K562 (cell line): ENCODE results near the gene MMP23B. TPM values are rescaled to one million over a fixed set of nuclear protein-coding genes. Genes with fewer than 3 reads are reported as not detected.
A peak's percentile ranks its signal among the peaks of the same experiment; 100 is the strongest.

Experiments
- ATAC-seq: fragments of 200-7000 bp; cut with Tn5 transposase; 3 replicates; pipeline ENCODE4 v1.9.1; 2020; ENCODE audit warnings: moderate library complexity
- BruUV-seq: library from RNA; stranded (reverse); fragments of 400-500 nt; replicated peaks from 2 replicates; lab custom pipeline; 2021; lab: Mats Ljungman, UMichigan
- CTCF ChIA-PET: fragments of 300-600 bp; formaldehyde crosslinking; extraction: SDS; loops from one replicate; lab custom pipeline; 2021; ENCODE audit warnings: low intra/inter-chr PET ratio; lab: Yijun Ruan, JAX
- POLR2A ChIA-PET: fragments of 300-600, 350-650 bp; sonication (Branson Sonifier 250); formaldehyde crosslinking; extraction: SDS; loops from one replicate; lab custom pipeline; 2021; ENCODE audit warnings: antibody characterized with exemption, inconsistent platforms; lab: Yijun Ruan, JAX
- DNase-seq, 4 experiments: peaks; one replicate each; pipeline versions ENCODE4 v3.0.0 to v3.0.0-alpha.2; 2011 to 2018; ENCODE audit warnings: low spot score in 3 of 4, mixed read lengths in 3 of 4; ENCODE audit errors: extremely low read depth in 1 of 4
- FAIRE-seq: peaks from 2 replicates; lab custom pipeline; 2011; peaks lifted over from hg19 to GRCh38; lab: Jason Lieb, UNC
- H2AFZ ChIP-seq: 2 replicates; pipeline ENCODE4 v1.6.0; 2011; ENCODE audit warnings: low read depth, low read length, control low read depth, inconsistent platforms
- H3K27ac ChIP-seq: fragments of 200-600 bp; 3 replicates; pipeline ENCODE4 v1.8.0; 2011; ENCODE audit warnings: low read depth, mild to moderate bottlenecking, control low read depth, inconsistent platforms, low read length, moderate library complexity, mixed read lengths; ENCODE audit errors: extremely low read depth
- H3K27me3 ChIP-seq, 2 experiments: fragments of 300-600 bp in 1 of 2; 2 replicates in 1 of 2; 3 replicates in 1 of 2; pipeline versions ENCODE4 v1.6.0 to v1.8.0; 2011; ENCODE audit warnings: inconsistent platforms in 2 of 2, low read length in 2 of 2, mild to moderate bottlenecking in 1 of 2, mixed read lengths in 1 of 2, moderate library complexity in 1 of 2; ENCODE audit not compliant: control insufficient read depth in 2 of 2, insufficient read depth in 2 of 2
- H3K36me3 ChIP-seq: fragments of 300-600 bp; 3 replicates; pipeline ENCODE4 v1.8.0; 2011; ENCODE audit warnings: mild to moderate bottlenecking, low read length, inconsistent platforms; ENCODE audit not compliant: control insufficient read depth, insufficient read depth
- H3K4me1 ChIP-seq, 2 experiments: fragments of 200-600 bp in 1 of 2; replicated peaks in 1 of 2; 2 replicates in 1 of 2; 3 replicates in 1 of 2; pipeline versions ENCODE4 v1.5.1 to v1.8.0; 2011; ENCODE audit warnings: inconsistent platforms in 2 of 2, low read length in 2 of 2, mild to moderate bottlenecking in 1 of 2, mixed read lengths in 1 of 2, moderate library complexity in 1 of 2; ENCODE audit not compliant: control insufficient read depth in 2 of 2, insufficient read depth in 2 of 2
- H3K4me2 ChIP-seq: 2 replicates; pipeline ENCODE4 v1.6.1; 2011; ENCODE audit warnings: low read length, control low read depth, inconsistent platforms, mixed read lengths; ENCODE audit not compliant: insufficient read depth
- H3K4me3 ChIP-seq: fragments of 200-600 bp; sonication (generic), shearing (Covaris generic); 2 replicates; pipeline ENCODE4 v1.5.1; 2016; ENCODE audit warnings: control low read depth, inconsistent platforms
- H3K79me2 ChIP-seq: fragments of 200-600 bp; 3 replicates; pipeline ENCODE4 v1.8.0; 2011; ENCODE audit warnings: low read length, inconsistent platforms; ENCODE audit not compliant: control insufficient read depth, insufficient read depth
- H3K9ac ChIP-seq, 2 experiments: 2 replicates each; pipeline versions ENCODE4 v1.6.0 to v1.6.1; 2011; ENCODE audit warnings: low read depth in 2 of 2, low read length in 2 of 2, control low read depth in 1 of 2, inconsistent platforms in 1 of 2, mild to moderate bottlenecking in 1 of 2, mixed read lengths in 1 of 2; ENCODE audit not compliant: insufficient read depth in 1 of 2
- H3K9me1 ChIP-seq: one replicate; pipeline ENCODE4 v1.6.0; 2011; ENCODE audit warnings: inconsistent platforms, mild to moderate bottlenecking, low read length, moderate library complexity; ENCODE audit not compliant: control insufficient read depth, insufficient read depth
- H3K9me3 ChIP-seq: replicated peaks from 2 replicates; pipeline ENCODE4 v1.5.1; 2011; ENCODE audit warnings: low read depth, low read length, inconsistent platforms; ENCODE audit not compliant: control insufficient read depth, insufficient read depth
- H4K20me1 ChIP-seq: replicated peaks from 2 replicates; pipeline ENCODE4 v1.6.1; 2011; ENCODE audit warnings: low read length, inconsistent platforms, mixed read lengths; ENCODE audit not compliant: control insufficient read depth, insufficient read depth
- CC2D1A ChIP-seq: fragments of 450-650 bp; IDR thresholded peaks from 2 replicates; pipeline ENCODE4 v1.6.1; 2017; ENCODE audit warnings: mild to moderate bottlenecking
- CLOCK ChIP-seq: fragments of 250-450 bp; sonication (Bioruptor Pico); IDR thresholded peaks from 2 replicates; pipeline ENCODE4 v1.4.0; 2020; ENCODE audit warnings: mild to moderate bottlenecking, moderate library complexity, borderline replicate concordance
- FOS ChIP-seq: IDR thresholded peaks from 3 replicates; pipeline ENCODE4 v1.6.1; 2011; ENCODE audit not compliant: insufficient read length; ENCODE audit errors: extremely low read depth
- HMG20B ChIP-seq: fragments of 250-450 bp; sonication (Bioruptor Pico); IDR thresholded peaks from 2 replicates; pipeline ENCODE4 v1.5.0; 2021; ENCODE audit warnings: mild to moderate bottlenecking
- IRF9 ChIP-seq: fragments of 450-650 bp; IDR thresholded peaks from 2 replicates; pipeline ENCODE4 v1.6.1; 2016; ENCODE audit warnings: missing biosample characterization, missing genetic modification characterization
- NONO ChIP-seq, 2 experiments: fragments of 200-400 bp in 1 of 2; fragments of 450-650 bp in 1 of 2; formaldehyde crosslinking in 1 of 2; IDR thresholded peaks; 2 replicates each; pipeline ENCODE4 v1.6.1; 2017; ENCODE audit warnings: low read depth in 2 of 2, mild to moderate bottlenecking in 2 of 2, moderate library complexity in 2 of 2, low read length in 1 of 2
- SAFB2 ChIP-seq: fragments of 200-400 bp; formaldehyde crosslinking; IDR thresholded peaks from 2 replicates; pipeline ENCODE4 v1.6.1; 2018; ENCODE audit warnings: borderline replicate concordance, low read length, low read depth, moderate library complexity; ENCODE audit not compliant: severe bottlenecking
- WGBS: fragments of 100-300 bp; shearing (Covaris generic); methylation state at CpG from one replicate; pipeline ENCODE4 v1.1.6; 2016; ENCODE audit warnings: low coverage, mixed read lengths; ENCODE audit not compliant: insufficient coverage; ENCODE audit errors: missing lambda C conversion rate; 5-methylcytosine and 5-hydroxymethylcytosine counted together
- in situ Hi-C: fragments of 300-500 bp; cut with MboI; formaldehyde crosslinking; loops from 4 replicates; pipeline ENCODE4 v1.15.0; 2018; ENCODE audit warnings: inconsistent platforms, mixed read lengths
- intact Hi-C: fragments of 100-400 bp; cut with micrococcal nuclease; formaldehyde crosslinking; loops from 2 replicates; pipeline ENCODE4 v1.14.2; 2022
- polyA plus RNA-seq, 8 experiments: library from polyadenylated mRNA; depleted of rRNA in 4 of 8; stranded (reverse) in 5 of 8; unstranded in 3 of 8; fragments of >200 nt; fragmentation: Nextera tagmentation in 2 of 8; fragmentation: Illumina TruSeq in 1 of 8; extraction: Ambion mirVana in 2 of 8; extraction: Trizol in 1 of 8; gene quantifications; 2 replicates each; pipeline versions ENCODE4 v1.2.1 to v1.2.3, GENCODE V29; 2011 to 2014; ENCODE audit warnings: inconsistent platforms in 1 of 8, missing spikeins in 1 of 8
- total RNA-seq, 7 experiments: library from RNA; depleted of rRNA in 6 of 7; stranded (reverse); fragments of >200 nt in 6 of 7; fragmentation: Illumina TruSeq in 2 of 7; extraction: Trizol in 2 of 7; gene quantifications; 2 replicates each; pipeline versions ENCODE4 v1.2.1 to v1.2.3, GENCODE V29; 2011 to 2021; ENCODE audit warnings: low replicate concordance in 1 of 7
- TF ChIP-seq, protein P1 (sequence below), 2 experiments: fragments of 450-650 bp; IDR thresholded peaks; 2 replicates each; pipeline ENCODE4 v1.6.1; 2016; ENCODE audit warnings: mild to moderate bottlenecking in 2 of 2, borderline replicate concordance in 1 of 2, low read depth in 1 of 2, moderate library complexity in 1 of 2

Gene MMP23B
- total and polyA plus RNA-seq, 9 of the 15 experiments (the other 6 are each of a cell fraction or from before 2014, with no cell fraction given) = 0.28 to 1.2 (median 0.41) TPM; not detected in 5

- no peak overlapping the region for H3K4me2 ChIP-seq
- peak overlapping the region; percentile 44; the same call in 1 of the 2 replicates for H2AFZ ChIP-seq
- no peak overlapping the region for H3K27ac ChIP-seq
- no peaks in the 10 kb centered on the region; the same call in 1 of the 2 replicates for H4K20me1 ChIP-seq
- whole genome bisulfite sequencing = 47% methylated on average over 20 of the region's 24 CpGs
- H3K27me3 ChIP-seq = no peaks in the 10 kb centered on the region
- no peaks in the 10 kb centered on the region for H3K79me2 ChIP-seq
- DNase-seq (no peak), FAIRE-seq (no peak), ATAC-seq (peak; percentile 9; the same call in 2 of the 3 replicates)
- no peaks in the 10 kb centered on the region for H3K9me1 ChIP-seq
- intact Hi-C loops = no loop called here
- H3K4me1 ChIP-seq = peaks cover 11 to 39% of the 10 kb centered on the region in 2 experiments; a peak in 4 of 5 replicates
- POLR2A ChIA-PET = interaction anchor here (0.7 kb wide), 1 partner anchor 442 kb away, joined by 3 read pairs; no protein-coding TSS in a partner anchor
- no peaks in the 10 kb centered on the region for H3K36me3 ChIP-seq
- in situ Hi-C loops = no loop called here
- CTCF ChIA-PET = no interaction called here
- BruUV-seq = no TSS peak
- H3K9ac ChIP-seq = peak overlapping the region in 1 of 2 experiments; percentile 76; a peak in 2 of 4 replicates
- peaks cover 2% of the 10 kb centered on the region; the same call in 1 of the 2 replicates for H3K9me3 ChIP-seq
- H3K4me3 ChIP-seq = no peak overlapping the region
- TF ChIP-seq IRF9 (tag) (no peak), CC2D1A (no peak), SAFB2 (no peak), CLOCK (no peak), FOS (no peak), HMG20B (CRISPR knock-in tag) (no peak), NONO (IDR thresholded peaks at IDR 0.05; ENCODE audit: low read depth in 2 of 2, low read length in 1 of 2) (no peak)
- TF ChIP-seq, protein P1, sequence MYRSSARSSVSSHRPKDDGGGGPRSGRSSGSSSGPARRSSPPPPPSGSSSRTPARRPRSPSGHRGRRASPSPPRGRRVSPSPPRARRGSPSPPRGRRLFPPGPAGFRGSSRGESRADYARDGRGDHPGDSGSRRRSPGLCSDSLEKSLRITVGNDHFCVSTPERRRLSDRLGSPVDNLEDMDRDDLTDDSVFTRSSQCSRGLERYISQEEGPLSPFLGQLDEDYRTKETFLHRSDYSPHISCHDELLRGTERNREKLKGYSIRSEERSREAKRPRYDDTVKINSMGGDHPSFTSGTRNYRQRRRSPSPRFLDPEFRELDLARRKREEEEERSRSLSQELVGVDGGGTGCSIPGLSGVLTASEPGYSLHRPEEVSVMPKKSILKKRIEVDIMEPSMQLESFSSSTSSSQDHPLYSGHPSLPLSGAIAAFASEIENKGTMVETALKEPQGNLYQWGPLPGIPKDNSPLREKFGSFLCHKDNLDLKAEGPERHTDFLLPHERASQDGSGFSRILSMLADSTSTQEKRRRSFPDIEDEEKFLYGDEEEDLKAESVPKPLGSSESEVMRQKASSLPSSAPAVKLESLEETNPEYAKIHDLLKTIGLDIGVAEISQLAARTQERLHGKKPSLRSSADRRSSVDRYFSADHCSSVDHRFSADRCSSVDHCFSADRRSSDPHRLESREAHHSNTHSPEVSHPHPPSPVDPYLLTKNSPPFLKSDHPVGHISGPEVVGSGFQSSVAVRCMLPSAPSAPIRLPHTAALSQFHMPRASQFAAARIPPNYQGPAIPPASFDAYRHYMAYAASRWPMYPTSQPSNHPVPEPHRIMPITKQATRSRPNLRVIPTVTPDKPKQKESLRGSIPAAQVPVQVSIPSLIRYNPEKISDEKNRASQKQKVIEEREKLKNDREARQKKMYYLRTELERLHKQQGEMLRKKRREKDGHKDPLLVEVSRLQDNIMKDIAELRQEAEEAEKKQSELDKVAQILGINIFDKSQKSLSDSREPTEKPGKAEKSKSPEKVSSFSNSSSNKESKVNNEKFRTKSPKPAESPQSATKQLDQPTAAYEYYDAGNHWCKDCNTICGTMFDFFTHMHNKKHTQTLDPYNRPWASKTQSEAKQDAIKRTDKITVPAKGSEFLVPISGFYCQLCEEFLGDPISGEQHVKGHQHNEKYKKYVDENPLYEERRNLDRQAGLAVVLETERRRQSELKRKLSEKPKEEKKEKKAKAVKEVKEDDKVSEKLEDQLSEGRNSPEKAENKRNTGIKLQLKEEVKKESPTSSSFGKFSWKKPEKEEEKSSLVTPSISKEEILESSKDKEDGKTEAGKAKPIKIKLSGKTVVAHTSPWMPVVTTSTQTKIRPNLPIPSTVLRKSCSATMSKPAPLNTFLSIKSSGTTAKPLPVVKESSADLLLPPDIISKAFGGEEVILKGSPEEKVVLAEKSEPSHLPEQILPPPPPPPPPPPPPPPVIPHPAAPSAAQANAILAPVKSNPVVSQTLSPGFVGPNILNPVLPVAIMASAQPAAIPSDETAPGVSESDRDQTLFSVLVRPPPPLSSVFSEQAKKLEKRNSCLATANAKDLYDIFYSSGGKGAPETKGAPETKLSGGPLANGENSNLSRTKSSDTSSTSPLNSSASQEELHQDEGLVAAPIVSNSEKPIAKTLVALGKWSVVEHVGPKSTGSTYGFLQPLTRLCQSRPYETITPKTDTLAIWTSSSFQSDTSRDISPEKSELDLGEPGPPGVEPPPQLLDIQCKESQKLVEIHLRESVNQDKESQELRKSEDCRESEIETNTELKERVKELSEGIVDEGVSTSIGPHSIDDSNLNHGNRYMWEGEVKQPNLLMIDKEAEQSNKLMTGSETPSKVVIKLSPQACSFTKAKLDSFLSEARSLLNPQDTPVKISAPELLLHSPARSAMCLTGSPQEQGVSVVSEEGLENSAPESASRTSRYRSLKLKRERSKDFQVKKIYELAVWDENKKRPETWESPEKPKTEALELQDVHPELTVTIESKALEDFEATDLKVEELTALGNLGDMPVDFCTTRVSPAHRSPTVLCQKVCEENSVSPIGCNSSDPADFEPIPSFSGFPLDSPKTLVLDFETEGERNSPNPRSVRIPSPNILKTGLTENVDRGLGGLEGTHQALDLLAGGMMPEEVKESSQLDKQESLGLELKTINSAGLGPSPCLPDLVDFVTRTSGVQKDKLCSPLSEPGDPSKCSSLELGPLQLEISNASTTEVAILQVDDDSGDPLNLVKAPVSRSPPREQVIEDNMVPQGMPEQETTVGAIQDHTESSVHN (IDR thresholded peaks at IDR 0.05; ENCODE audit: borderline replicate concordance in 1 of 2, low read depth in 1 of 2) = no peak
Measured at GRCh38 chr1:1593834-1594601, 38.0 kb upstream of the MMP23B start.
